Left ventricle myocardium inferior (tissue), 1 donor: ENCODE measurements around the gene SERTAD3. TPM values are rescaled to one million over a fixed set of nuclear protein-coding genes. Genes with fewer than 3 reads are reported as not detected.

ENCODE experiments used
- DNase-seq: peaks from one replicate; pipeline ENCODE4 v3.0.0-alpha.2; 2020
- H3K27ac ChIP-seq: fragments of 200-600 bp; replicated peaks from 2 replicates; pipeline ENCODE4 v1.8.0; 2021
- H3K27me3 ChIP-seq: fragments of 200-600 bp; 2 replicates; pipeline ENCODE4 v1.8.0; 2021; ENCODE audit warnings: low read depth
- H3K36me3 ChIP-seq: fragments of 200-600 bp; 2 replicates; pipeline ENCODE4 v1.8.0; 2021
- H3K4me1 ChIP-seq: fragments of 200-600 bp; 2 replicates; pipeline ENCODE4 v1.8.0; 2021
- H3K4me3 ChIP-seq: fragments of 200-600 bp; 2 replicates; pipeline ENCODE4 v1.8.0; 2021; ENCODE audit warnings: mild to moderate bottlenecking, moderate library complexity
- H3K9me3 ChIP-seq: fragments of 200-600 bp; replicated peaks from 2 replicates; pipeline ENCODE4 v1.8.0; 2021
- intact Hi-C: fragments of 100-400 bp; cut with micrococcal nuclease; formaldehyde crosslinking; loops from one replicate; pipeline ENCODE4 v1.11.0; 2022
- total RNA-seq: library from RNA; stranded (reverse); fragmentation: NEBNext Ultra II Directional; extraction: Animal tissue kit (Norgen Biotek cat#: 25700); gene quantifications from one replicate; pipeline ENCODE4 v1.2.1, GENCODE V29; 2021
- TF ChIP-seq, protein P1 (sequence below): fragments of 200-600 bp; IDR thresholded peaks from 2 replicates; pipeline ENCODE4 v1.8.0; 2021; ENCODE audit warnings: antibody characterized with exemption, mild to moderate bottlenecking, borderline replicate concordance
- donor health status: DM: no; HTN: yes; CAD: no; lungs with severe emphysema.

The SERTAD3 gene
- total RNA-seq, 1 donor from 2014 or later, result 16.2 TPM

DNA sequence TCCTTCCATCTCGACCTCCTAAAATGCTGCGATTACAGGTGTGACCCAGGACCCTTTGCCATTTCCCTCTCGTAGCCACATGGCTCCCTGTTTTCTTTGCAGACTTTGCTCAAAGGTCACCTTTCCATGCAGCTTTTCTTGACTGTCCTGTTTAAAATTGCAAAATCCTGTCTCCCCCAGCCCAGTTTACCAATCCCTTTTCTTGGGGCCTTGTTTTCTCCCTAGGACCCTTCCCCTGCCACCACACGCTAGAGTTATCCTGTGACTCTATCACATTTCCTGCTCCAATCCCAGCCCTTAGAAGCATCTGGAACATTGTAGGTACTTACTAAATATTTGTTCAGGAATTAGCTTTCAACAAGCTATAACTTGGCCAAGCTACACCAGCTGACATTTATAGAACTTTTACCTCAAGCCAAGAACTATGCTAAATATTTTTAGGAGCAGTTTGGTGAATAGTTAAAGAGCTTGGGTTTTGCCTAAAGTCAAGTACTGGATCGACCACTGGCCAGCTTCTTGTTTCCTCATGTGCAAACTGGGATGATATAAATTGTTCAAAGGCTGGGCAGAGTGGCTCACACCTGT lies 9.1 kb upstream of the SERTAD3 start:
- Histone ChIP-seq H3K4me1 (no peaks in the 10 kb centered on the region), H3K36me3 (peaks cover 44% of the 10 kb centered on the region), H3K9me3 (no peaks in the 10 kb centered on the region), H3K27me3 (no peaks in the 10 kb centered on the region), H3K4me3 (no peak overlapping the region), H3K27ac (no peak overlapping the region)
- TF ChIP-seq, protein P1, sequence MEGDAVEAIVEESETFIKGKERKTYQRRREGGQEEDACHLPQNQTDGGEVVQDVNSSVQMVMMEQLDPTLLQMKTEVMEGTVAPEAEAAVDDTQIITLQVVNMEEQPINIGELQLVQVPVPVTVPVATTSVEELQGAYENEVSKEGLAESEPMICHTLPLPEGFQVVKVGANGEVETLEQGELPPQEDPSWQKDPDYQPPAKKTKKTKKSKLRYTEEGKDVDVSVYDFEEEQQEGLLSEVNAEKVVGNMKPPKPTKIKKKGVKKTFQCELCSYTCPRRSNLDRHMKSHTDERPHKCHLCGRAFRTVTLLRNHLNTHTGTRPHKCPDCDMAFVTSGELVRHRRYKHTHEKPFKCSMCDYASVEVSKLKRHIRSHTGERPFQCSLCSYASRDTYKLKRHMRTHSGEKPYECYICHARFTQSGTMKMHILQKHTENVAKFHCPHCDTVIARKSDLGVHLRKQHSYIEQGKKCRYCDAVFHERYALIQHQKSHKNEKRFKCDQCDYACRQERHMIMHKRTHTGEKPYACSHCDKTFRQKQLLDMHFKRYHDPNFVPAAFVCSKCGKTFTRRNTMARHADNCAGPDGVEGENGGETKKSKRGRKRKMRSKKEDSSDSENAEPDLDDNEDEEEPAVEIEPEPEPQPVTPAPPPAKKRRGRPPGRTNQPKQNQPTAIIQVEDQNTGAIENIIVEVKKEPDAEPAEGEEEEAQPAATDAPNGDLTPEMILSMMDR, result no peak
- intact Hi-C loops, result no loop called here
- DNase-seq, result no peak

GRCh38 chr19:40452016-40452415 lies 7.9 kb upstream of the SERTAD3 start:
- no peak overlapping the region for H3K27ac ChIP-seq
- no peaks in the 10 kb centered on the region for H3K27me3 ChIP-seq
- H3K9me3 ChIP-seq, result no peaks in the 10 kb centered on the region
- TF ChIP-seq, protein P1, result no peak
- no peak overlapping the region for H3K4me3 ChIP-seq
- DNase-seq, result no peak
- H3K36me3 ChIP-seq, result peaks cover 50% of the 10 kb centered on the region
- no peaks in the 10 kb centered on the region for H3K4me1 ChIP-seq
- intact Hi-C loops, result no loop called here

GRCh38 chr19:40450664-40451063 lies 6.5 kb upstream of the SERTAD3 start:
- peaks cover 47% of the 10 kb centered on the region for H3K36me3 ChIP-seq
- intact Hi-C loops, result no loop called here
- H3K27ac ChIP-seq, result no peak overlapping the region
- H3K4me3 ChIP-seq, result no peak overlapping the region
- no peaks in the 10 kb centered on the region for H3K9me3 ChIP-seq
- TF ChIP-seq, protein P1, result no peak
- no peak for DNase-seq
- no peaks in the 10 kb centered on the region for H3K27me3 ChIP-seq
- H3K4me1 ChIP-seq, result no peaks in the 10 kb centered on the region

GRCh38 chr19:40449506-40449905 lies 5.4 kb upstream of the SERTAD3 start:
- H3K9me3 ChIP-seq, result no peaks in the 10 kb centered on the region
- H3K4me1 ChIP-seq, result peaks cover 6% of the 10 kb centered on the region
- intact Hi-C loops, result no loop called here
- H3K36me3 ChIP-seq, result peaks cover 39% of the 10 kb centered on the region
- H3K27ac ChIP-seq, result no peak overlapping the region
- TF ChIP-seq, protein P1, result no peak
- no peak for DNase-seq
- H3K4me3 ChIP-seq, result no peak overlapping the region
- no peaks in the 10 kb centered on the region for H3K27me3 ChIP-seq

DNA sequence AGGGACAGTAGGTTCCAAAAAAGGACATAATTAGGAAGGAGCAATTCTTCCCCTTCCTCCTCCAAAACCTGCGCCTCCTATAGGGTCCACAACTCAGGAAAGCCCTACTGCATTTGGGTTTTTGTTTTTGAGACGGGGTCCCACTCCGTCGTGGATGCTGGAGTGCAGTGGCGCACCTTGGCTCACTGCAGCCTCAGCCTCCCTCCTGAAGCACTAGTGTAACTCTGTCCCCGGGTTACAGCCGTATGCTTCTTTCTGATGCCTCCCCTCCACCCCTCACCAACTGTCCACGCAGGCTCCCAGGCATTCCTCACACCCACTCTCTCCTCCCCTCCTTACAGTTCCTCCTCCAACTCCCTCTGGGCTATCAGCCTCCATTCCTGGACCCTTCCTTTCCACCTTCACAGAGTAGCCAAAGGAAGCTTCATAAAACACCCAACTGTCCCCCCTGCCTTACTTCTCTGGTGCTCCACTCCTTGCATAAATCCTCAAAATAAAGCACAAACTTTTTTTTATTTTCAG lies 2.2 kb upstream of the SERTAD3 start:
- Histone ChIP-seq H3K27me3 (no peaks in the 10 kb centered on the region), H3K27ac (no peak overlapping the region), H3K9me3 (no peaks in the 10 kb centered on the region), H3K36me3 (peaks cover 46% of the 10 kb centered on the region), H3K4me1 (peaks cover 31% of the 10 kb centered on the region), H3K4me3 (no peak overlapping the region)
- TF ChIP-seq, protein P1, result no peak
- intact Hi-C loops, result no loop called here
- DNase-seq, result no peak
